B cell (primary cell): ENCODE results near the gene TGFBR2. TPM values are rescaled to one million over a fixed set of nuclear protein-coding genes. Genes with fewer than 3 reads are reported as not detected.

Experiments used
- ATAC-seq: fragments of 200-7000 bp; cut with Tn5 transposase; one replicate; pipeline ENCODE4 v1.10.0; 2021; ENCODE audit warnings: low read depth, mild to moderate bottlenecking, moderate number of reproducible peaks, moderate library complexity
- CTCF ChIA-PET: fragments of 350-600 bp; sonication (Branson Sonifier 250); formaldehyde crosslinking; loops from one replicate; lab custom pipeline; 2021; ENCODE audit warnings: antibody characterized with exemption, inconsistent platforms; lab: Charles Lee
- POLR2A ChIA-PET: fragments of 350-600 bp; sonication (Branson Sonifier 250); formaldehyde crosslinking; loops from one replicate; lab custom pipeline; 2021; ENCODE audit warnings: antibody characterized with exemption; lab: Charles Lee
- DNase-seq: peaks from one replicate; pipeline ENCODE4 v3.0.0; 2013
- H2AFZ ChIP-seq: 2 replicates; pipeline ENCODE4 v1.6.1; 2012; ENCODE audit warnings: mild to moderate bottlenecking, low read depth, low read length; ENCODE audit not compliant: insufficient read depth, poor library complexity, severe bottlenecking
- H3K27ac ChIP-seq, 2 donors: 1 replicate in 1 of 2; 2 replicates in 1 of 2; pipeline ENCODE4 v1.5.1; 2012 to 2013; ENCODE audit warnings: low read length in 2 of 2, mild to moderate bottlenecking in 2 of 2, moderate library complexity in 1 of 2
- H3K27me3 ChIP-seq, 4 experiments: fragments of 200-600 bp in 1 of 4; sonication (generic) in 1 of 4; replicated peaks in 1 of 4; 1 replicate in 2 of 4; 2 replicates in 2 of 4; pipeline versions ENCODE4 v1.6.1 to v1.7.0; 2013 to 2016; ENCODE audit warnings: low read length in 3 of 4, mild to moderate bottlenecking in 2 of 4, mixed read lengths in 1 of 4, moderate library complexity in 1 of 4; ENCODE audit not compliant: insufficient read depth in 4 of 4, control insufficient read depth in 3 of 4; ENCODE audit errors: control extremely low read depth in 1 of 4
- H3K36me3 ChIP-seq, 2 experiments: replicated peaks in 1 of 2; 1 replicate in 1 of 2; 2 replicates in 1 of 2; pipeline versions ENCODE4 v1.6.1 to v1.7.1; 2013; ENCODE audit warnings: low read length in 1 of 2; ENCODE audit not compliant: insufficient read depth in 2 of 2, control insufficient read depth in 1 of 2; ENCODE audit errors: control extremely low read depth in 1 of 2, extremely low read depth in 1 of 2
- H3K4me1 ChIP-seq, 2 donors: fragments of 200-600 bp in 1 of 2; sonication (generic) in 1 of 2; 1 replicate in 1 of 2; 2 replicates in 1 of 2; pipeline versions ENCODE4 v1.5.1 to v1.6.1; 2013 to 2017; ENCODE audit warnings: low read length in 2 of 2; ENCODE audit not compliant: control insufficient read depth in 2 of 2, insufficient read depth in 2 of 2
- H3K4me2 ChIP-seq: replicated peaks from 2 replicates; pipeline ENCODE3; 2012; ENCODE audit warnings: mild to moderate bottlenecking, low read depth, low read length; ENCODE audit not compliant: poor library complexity, severe bottlenecking
- H3K4me3 ChIP-seq, 5 experiments: fragments of 200-600 bp in 1 of 5; sonication (generic) in 1 of 5; 1 replicate in 3 of 5; 2 replicates in 2 of 5; pipeline versions ENCODE4 v1.5.1 to v1.7.0; 2011 to 2016; ENCODE audit warnings: low read length in 4 of 5, mild to moderate bottlenecking in 4 of 5, low read depth in 2 of 5, control low read depth in 1 of 5, moderate library complexity in 1 of 5; ENCODE audit not compliant: insufficient read depth in 1 of 5; ENCODE audit errors: control extremely low read depth in 1 of 5, extremely low read depth in 1 of 5
- H3K79me2 ChIP-seq: fragments of 200-600 bp; sonication (generic); one replicate; pipeline ENCODE4 v1.6.0; 2016; ENCODE audit warnings: low read length; ENCODE audit not compliant: control insufficient read depth, insufficient read depth
- H3K9ac ChIP-seq: fragments of 200-600 bp; sonication (generic); 2 replicates; pipeline ENCODE4 v1.6.1; 2017; ENCODE audit warnings: mild to moderate bottlenecking, low read length, moderate library complexity
- H3K9me3 ChIP-seq, 3 donors: one replicate each; pipeline versions ENCODE4 v1.6.1 to v1.7.1; 2013; ENCODE audit warnings: low read length in 2 of 3; ENCODE audit not compliant: control insufficient read depth in 2 of 3, insufficient read depth in 1 of 3; ENCODE audit errors: control extremely low read depth in 1 of 3
- H4K20me1 ChIP-seq: 2 replicates; pipeline ENCODE4 v1.6.0; 2012; ENCODE audit warnings: mild to moderate bottlenecking, low read length; ENCODE audit not compliant: insufficient read depth, control insufficient read depth, poor library complexity, severe bottlenecking
- H3K27ac Mint-ChIP-seq: one replicate; pipeline ENCODE4 v1.8.0; 2021; ENCODE audit warnings: mixed read lengths
- H3K27me3 Mint-ChIP-seq: one replicate; pipeline ENCODE4 v1.8.0; 2021; ENCODE audit warnings: mixed read lengths
- H3K4me1 Mint-ChIP-seq: one replicate; pipeline ENCODE4 v1.8.0; 2021; ENCODE audit warnings: mixed read lengths
- H3K4me3 Mint-ChIP-seq: one replicate; pipeline ENCODE4 v1.8.0; 2021; ENCODE audit warnings: mixed read lengths
- H3K9me3 Mint-ChIP-seq: one replicate; pipeline ENCODE4 v1.8.0; 2022; ENCODE audit warnings: mixed read lengths; ENCODE audit not compliant: insufficient read depth
- EZH2 ChIP-seq: IDR thresholded peaks from 2 replicates; pipeline ENCODE4 v1.6.1; 2012; ENCODE audit warnings: borderline replicate concordance, low read depth, mild to moderate bottlenecking, moderate library complexity, low read length; ENCODE audit not compliant: insufficient read depth, poor library complexity, severe bottlenecking
- WGBS: methylation state at CpG from one replicate; pipeline ENCODE4 v1.1.5; 2013; ENCODE audit warnings: missing lambda C conversion rate; ENCODE audit not compliant: insufficient coverage; 5-methylcytosine and 5-hydroxymethylcytosine counted together
- intact Hi-C: fragments of 100-400 bp; cut with micrococcal nuclease; formaldehyde crosslinking; loops from one replicate; pipeline ENCODE4 v1.10.0; 2022
- polyA plus RNA-seq: library from polyadenylated mRNA; depleted of rRNA; stranded (reverse); fragments of >200 nt; gene quantifications from 2 replicates; pipeline ENCODE4 v1.2.3, GENCODE V29; 2012
- total RNA-seq, 2 donors: library from RNA; stranded (reverse); fragments of 120-200 nt in 1 of 2; gene quantifications; 1 replicate in 1 of 2; 2 replicates in 1 of 2; pipeline versions ENCODE4 v1.2.3 to v1.2.4, GENCODE V29; 2013 to 2022
- TF ChIP-seq, protein P1 (sequence below): fragments of 200-600 bp; IDR thresholded peaks from one replicate; pipeline ENCODE4 v1.8.0; 2022; ENCODE audit warnings: antibody characterized with exemption, mild to moderate bottlenecking

TGFBR2 gene
- total and polyA plus RNA-seq, 2 donors (not counting 1 experiment from before 2014, with no cell fraction given) = 68.7 to 189 TPM

DNA sequence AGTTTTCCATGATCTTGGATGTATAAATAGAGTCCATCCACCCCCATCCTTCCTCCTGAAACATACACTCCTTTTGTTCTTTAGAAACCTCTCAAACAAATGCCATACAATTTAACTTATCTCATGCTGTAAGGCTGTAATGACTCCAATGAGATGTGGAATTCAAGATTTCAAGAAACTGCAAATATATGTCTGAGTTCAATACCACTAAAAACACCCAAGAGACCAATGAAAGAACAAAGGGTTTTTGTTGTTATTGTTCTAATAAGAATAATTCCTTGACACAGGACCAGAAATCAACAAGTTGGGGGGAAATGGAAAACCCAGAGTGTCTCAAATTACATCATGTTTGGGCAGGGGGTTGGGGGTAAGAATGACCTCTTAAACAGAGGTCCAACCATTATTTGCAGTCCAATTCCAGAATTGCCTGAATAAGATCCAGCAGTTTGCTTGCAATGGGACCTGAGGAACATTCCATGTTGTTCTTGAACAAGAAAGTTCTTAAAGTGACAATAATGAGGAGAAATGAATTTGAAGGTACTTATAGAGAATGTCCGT lies 48.6 kb upstream of the TGFBR2 start:
- Histone ChIP-seq H3K9me3 (peaks cover 0 to 2% (median 0%) of the 10 kb centered on the region in 3 donors), H3K79me2 (no peaks in the 10 kb centered on the region), H2AFZ (no peak overlapping the region), H3K4me1 (no peaks in the 10 kb centered on the region), H3K36me3 (no peaks in the 10 kb centered on the region), H3K4me2 (no peak overlapping the region), H3K27me3 (no peaks in the 10 kb centered on the region), H3K4me3 (no peak overlapping the region), H4K20me1 (no peaks in the 10 kb centered on the region), H3K27ac (no peak overlapping the region), H3K9ac (no peak overlapping the region)
- intact Hi-C loops = no loop called here
- Mint-ChIP-seq H3K9me3 (no peaks in the 10 kb centered on the region), H3K4me1 (peaks cover 3% of the 10 kb centered on the region), H3K27me3 (no peaks in the 10 kb centered on the region), H3K4me3 (no peak overlapping the region), H3K27ac (no peak overlapping the region)
- ChIA-PET POLR2A (no interaction called here), CTCF (no interaction called here)
- WGBS = no CpG with 5 or more reads among the region's 1 CpG
- ATAC-seq = no peak
- no peak for DNase-seq
- TF ChIP-seq, protein P1, sequence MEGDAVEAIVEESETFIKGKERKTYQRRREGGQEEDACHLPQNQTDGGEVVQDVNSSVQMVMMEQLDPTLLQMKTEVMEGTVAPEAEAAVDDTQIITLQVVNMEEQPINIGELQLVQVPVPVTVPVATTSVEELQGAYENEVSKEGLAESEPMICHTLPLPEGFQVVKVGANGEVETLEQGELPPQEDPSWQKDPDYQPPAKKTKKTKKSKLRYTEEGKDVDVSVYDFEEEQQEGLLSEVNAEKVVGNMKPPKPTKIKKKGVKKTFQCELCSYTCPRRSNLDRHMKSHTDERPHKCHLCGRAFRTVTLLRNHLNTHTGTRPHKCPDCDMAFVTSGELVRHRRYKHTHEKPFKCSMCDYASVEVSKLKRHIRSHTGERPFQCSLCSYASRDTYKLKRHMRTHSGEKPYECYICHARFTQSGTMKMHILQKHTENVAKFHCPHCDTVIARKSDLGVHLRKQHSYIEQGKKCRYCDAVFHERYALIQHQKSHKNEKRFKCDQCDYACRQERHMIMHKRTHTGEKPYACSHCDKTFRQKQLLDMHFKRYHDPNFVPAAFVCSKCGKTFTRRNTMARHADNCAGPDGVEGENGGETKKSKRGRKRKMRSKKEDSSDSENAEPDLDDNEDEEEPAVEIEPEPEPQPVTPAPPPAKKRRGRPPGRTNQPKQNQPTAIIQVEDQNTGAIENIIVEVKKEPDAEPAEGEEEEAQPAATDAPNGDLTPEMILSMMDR = no peak
- no peak for TF ChIP-seq EZH2

DNA sequence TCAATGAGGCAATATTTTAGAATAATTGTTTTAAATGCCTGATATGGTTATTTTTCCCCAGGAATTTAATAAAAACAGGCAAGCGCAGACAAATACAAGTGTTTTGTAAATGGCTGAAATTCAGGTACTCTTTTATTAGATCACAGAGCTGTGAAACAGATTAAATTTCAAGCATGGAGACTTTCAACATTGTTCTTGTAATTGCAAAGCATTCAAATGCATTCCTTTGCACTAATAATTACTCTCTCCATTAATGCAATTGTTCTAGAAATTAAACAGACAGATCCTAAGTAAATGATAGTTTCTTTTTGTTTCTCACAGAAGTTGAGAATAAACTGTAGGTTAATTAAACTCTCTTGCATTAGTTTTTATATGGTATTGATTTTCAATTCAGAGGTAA lies 42.4 kb upstream of the TGFBR2 start:
- intact Hi-C loops = no loop called here
- no peak overlapping the region for H3K27ac ChIP-seq
- ATAC-seq (no peak), DNase-seq (no peak)
- no peak overlapping the region for H3K27ac Mint-ChIP-seq
- H3K4me3 ChIP-seq = no peak overlapping the region
- H3K79me2 ChIP-seq = no peaks in the 10 kb centered on the region
- no peak overlapping the region for H2AFZ ChIP-seq
- ChIA-PET POLR2A (interaction anchor here (0.6 to 0.7 kb wide), 2 partner anchors 21 to 1371 kb away, joined by 3 read pairs; no protein-coding TSS in a partner anchor), CTCF (no interaction called here)
- H4K20me1 ChIP-seq = no peaks in the 10 kb centered on the region
- no peaks in the 10 kb centered on the region for H3K36me3 ChIP-seq
- H3K9me3 Mint-ChIP-seq = no peaks in the 10 kb centered on the region
- no peak overlapping the region for H3K9ac ChIP-seq
- TF ChIP-seq, protein P1 = no peak
- no peak for TF ChIP-seq EZH2
- no peak overlapping the region for H3K4me3 Mint-ChIP-seq
- no peaks in the 10 kb centered on the region for H3K27me3 Mint-ChIP-seq
- peaks cover 0 to 2% (median 0%) of the 10 kb centered on the region in 3 donors for H3K9me3 ChIP-seq
- H3K4me1 ChIP-seq = no peaks in the 10 kb centered on the region
- no peak overlapping the region for H3K4me2 ChIP-seq
- H3K27me3 ChIP-seq = no peaks in the 10 kb centered on the region
- WGBS = no CpG with 5 or more reads among the region's 1 CpG
- no peaks in the 10 kb centered on the region for H3K4me1 Mint-ChIP-seq
